Measurements from ENCODE around the gene SERPINE2. TPM values are rescaled to one million over a fixed set of nuclear protein-coding genes. Genes with fewer than 3 reads are reported as not detected.

Gene SERPINE2
- total RNA-seq, 1 experiment from 2014 or later: 93.3 TPM

DNA sequence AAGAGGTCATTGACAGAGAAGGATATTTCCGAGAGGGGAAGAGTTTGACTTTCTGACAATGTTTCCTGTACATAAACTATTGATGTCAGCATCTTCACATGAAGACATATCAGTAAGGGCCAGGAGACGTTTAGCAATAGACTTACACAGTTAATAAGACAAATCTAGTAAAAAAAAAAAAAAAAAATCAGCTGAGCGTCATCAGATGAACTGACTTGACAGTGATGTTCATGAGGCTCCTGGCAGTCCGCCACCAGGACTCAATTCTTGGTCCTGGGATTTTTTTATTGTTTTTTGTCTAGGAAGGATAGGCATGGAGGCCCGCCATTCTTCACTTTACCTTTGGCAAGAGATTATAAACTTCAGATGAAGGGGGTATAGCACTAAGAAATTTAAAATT is 67.4 kb downstream of the SERPINE2 start:
- no peak overlapping the region for H3K4me2 ChIP-seq (ENCODE audit: low read length)
- H2AFZ ChIP-seq (ENCODE audit: low read depth, low read length, poor library complexity, severe bottlenecking): no peak overlapping the region
- H3K27ac ChIP-seq (ENCODE audit: low read depth, low read length): no peak overlapping the region
- H3K9me3 ChIP-seq (ENCODE audit: control insufficient read depth in 1 of 2, insufficient read depth in 1 of 2, low read depth in 1 of 2, low read length in 2 of 2): no peaks in the 10 kb centered on the region
- no peak for DNase-seq (ENCODE audit: low read depth, low spot score)
- TF ChIP-seq ZFX (IDR thresholded peaks at IDR 0.05) (no peak), EZH2phosphoT487 (IDR thresholded peaks at IDR 0.05; ENCODE audit: borderline replicate concordance) (no peak), ZBTB33 (IDR thresholded peaks at IDR 0.05; ENCODE audit: extremely low read depth, insufficient replicate concordance, low read length) (no peak), CBX3 (IDR thresholded peaks at IDR 0.05; ENCODE audit: low read depth) (no peak), SRF (IDR thresholded peaks at IDR 0.05; ENCODE audit: low read depth) (no peak), SP1 (IDR thresholded peaks at IDR 0.05; ENCODE audit: low read depth) (no peak), ELF1 (IDR thresholded peaks at IDR 0.05; ENCODE audit: borderline replicate concordance, low read depth) (no peak), JUND (IDR thresholded peaks at IDR 0.05) (no peak), POLR2A (IDR thresholded peaks at IDR 0.05; ENCODE audit: borderline replicate concordance, extremely low read depth, insufficient read depth, insufficient read length) (no peak), RAD21 (IDR thresholded peaks at IDR 0.05; ENCODE audit: low read depth) (no peak), MAX (IDR thresholded peaks at IDR 0.05) (no peak), EGR1 (IDR thresholded peaks at IDR 0.05; ENCODE audit: low read depth) (no peak), TCF7L2 (IDR thresholded peaks at IDR 0.05; ENCODE audit: borderline replicate concordance, extremely low read depth, insufficient read depth, insufficient read length) (no peak)
- TF ChIP-seq, protein P1, sequence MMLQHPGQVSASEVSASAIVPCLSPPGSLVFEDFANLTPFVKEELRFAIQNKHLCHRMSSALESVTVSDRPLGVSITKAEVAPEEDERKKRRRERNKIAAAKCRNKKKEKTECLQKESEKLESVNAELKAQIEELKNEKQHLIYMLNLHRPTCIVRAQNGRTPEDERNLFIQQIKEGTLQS (IDR thresholded peaks at IDR 0.05): no peak
- TF ChIP-seq, protein P2, sequence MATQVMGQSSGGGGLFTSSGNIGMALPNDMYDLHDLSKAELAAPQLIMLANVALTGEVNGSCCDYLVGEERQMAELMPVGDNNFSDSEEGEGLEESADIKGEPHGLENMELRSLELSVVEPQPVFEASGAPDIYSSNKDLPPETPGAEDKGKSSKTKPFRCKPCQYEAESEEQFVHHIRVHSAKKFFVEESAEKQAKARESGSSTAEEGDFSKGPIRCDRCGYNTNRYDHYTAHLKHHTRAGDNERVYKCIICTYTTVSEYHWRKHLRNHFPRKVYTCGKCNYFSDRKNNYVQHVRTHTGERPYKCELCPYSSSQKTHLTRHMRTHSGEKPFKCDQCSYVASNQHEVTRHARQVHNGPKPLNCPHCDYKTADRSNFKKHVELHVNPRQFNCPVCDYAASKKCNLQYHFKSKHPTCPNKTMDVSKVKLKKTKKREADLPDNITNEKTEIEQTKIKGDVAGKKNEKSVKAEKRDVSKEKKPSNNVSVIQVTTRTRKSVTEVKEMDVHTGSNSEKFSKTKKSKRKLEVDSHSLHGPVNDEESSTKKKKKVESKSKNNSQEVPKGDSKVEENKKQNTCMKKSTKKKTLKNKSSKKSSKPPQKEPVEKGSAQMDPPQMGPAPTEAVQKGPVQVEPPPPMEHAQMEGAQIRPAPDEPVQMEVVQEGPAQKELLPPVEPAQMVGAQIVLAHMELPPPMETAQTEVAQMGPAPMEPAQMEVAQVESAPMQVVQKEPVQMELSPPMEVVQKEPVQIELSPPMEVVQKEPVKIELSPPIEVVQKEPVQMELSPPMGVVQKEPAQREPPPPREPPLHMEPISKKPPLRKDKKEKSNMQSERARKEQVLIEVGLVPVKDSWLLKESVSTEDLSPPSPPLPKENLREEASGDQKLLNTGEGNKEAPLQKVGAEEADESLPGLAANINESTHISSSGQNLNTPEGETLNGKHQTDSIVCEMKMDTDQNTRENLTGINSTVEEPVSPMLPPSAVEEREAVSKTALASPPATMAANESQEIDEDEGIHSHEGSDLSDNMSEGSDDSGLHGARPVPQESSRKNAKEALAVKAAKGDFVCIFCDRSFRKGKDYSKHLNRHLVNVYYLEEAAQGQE (IDR thresholded peaks at IDR 0.05; ENCODE audit: low read depth): no peak
- ATAC-seq: no peak
- H3K4me1 ChIP-seq (ENCODE audit: control insufficient read depth in 1 of 2, insufficient read depth in 2 of 2, low read length in 2 of 2): no peaks in the 10 kb centered on the region
- RAD21 ChIA-PET (ENCODE audit: low non-redundant PET in 1 of 2, low total read pairs in 2 of 2, uncharacterized antibody in 2 of 2, unreplicated experiment in 2 of 2): interaction anchor here in 1 of 2 experiments (2.7 kb wide), 1 partner anchor 312 kb away, joined by 31 read pairs; no protein-coding TSS in a partner anchor
- H3K79me2 ChIP-seq (ENCODE audit: insufficient read depth, low read length): no peaks in the 10 kb centered on the region
- CTCF ChIA-PET: interaction anchor here (1.2 to 6.2 kb wide), 8 partner anchors 22 to 398 kb away, joined by 3 to 170 read pairs (median 20); no protein-coding TSS in a partner anchor
- H3K4me3 ChIP-seq (replicated peaks in 1 of 2; ENCODE audit: low read depth in 1 of 2, low read length in 2 of 2): no peak overlapping the region
- BruUV-seq (replicated peaks): no TSS peak
- POLR2A ChIA-PET: interaction anchor here (1.3 kb wide), 1 partner anchor 67 kb away, joined by 3 read pairs; the partner anchor contains the start of gene SERPINE2
- intact Hi-C loops (cut with micrococcal nuclease): loop anchor here (2.0 to 10.0 kb wide), 4 partner anchors 385 to 1033 kb away; no protein-coding TSS in a partner anchor
- peaks cover 3% of the 10 kb centered on the region in 2 experiments; a peak in 3 of 4 replicates for H3K36me3 ChIP-seq (ENCODE audit: control insufficient read depth in 1 of 2, insufficient read depth in 2 of 2, low read length in 2 of 2)
- H3K27me3 ChIP-seq (ENCODE audit: insufficient read depth, low read length): no peaks in the 10 kb centered on the region
- H3K9ac ChIP-seq (ENCODE audit: low read length): no peak overlapping the region
- H4K20me1 ChIP-seq (ENCODE audit: insufficient read depth): peaks cover 3% of the 10 kb centered on the region; the same call in 1 of the 2 replicates
- H3K9me2 ChIP-seq (ENCODE audit: insufficient read depth): no peaks in the 10 kb centered on the region

Data from HCT116 (cell line).